DMS53 (cell line): ENCODE data around the gene ART5.
"Not testable (repeated sequence)": the region's sequence is repeated elsewhere in the genome, so short reads cannot be mapped to it uniquely, and the experiment has no call there.

ENCODE experiments used
- DNase-seq: peaks from one replicate; lab custom pipeline; 2025; lab: John Stamatoyannopoulos, UW

Gene ART5

DNA sequence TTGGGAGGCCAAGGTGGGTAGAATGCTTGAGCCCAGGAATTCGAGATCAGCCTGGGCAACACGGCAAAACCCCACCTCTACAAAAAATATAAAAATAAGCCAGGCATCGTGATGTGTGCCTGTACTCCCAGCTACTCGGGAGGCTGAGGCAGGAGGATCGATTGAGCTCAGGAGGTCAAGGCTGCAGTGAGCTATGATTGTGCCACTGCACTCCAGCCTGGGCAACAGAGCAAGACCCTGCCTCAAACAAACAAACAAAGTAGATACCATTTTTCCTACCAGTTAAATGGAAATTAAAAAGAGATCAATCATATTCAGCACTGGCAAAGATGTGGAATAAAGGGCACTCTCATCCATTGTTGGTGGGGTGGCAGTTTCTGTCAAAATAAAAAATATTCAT, 15.5 kb upstream of the ART5 start:
- DNase-seq = not testable (repeated sequence)

DNA sequence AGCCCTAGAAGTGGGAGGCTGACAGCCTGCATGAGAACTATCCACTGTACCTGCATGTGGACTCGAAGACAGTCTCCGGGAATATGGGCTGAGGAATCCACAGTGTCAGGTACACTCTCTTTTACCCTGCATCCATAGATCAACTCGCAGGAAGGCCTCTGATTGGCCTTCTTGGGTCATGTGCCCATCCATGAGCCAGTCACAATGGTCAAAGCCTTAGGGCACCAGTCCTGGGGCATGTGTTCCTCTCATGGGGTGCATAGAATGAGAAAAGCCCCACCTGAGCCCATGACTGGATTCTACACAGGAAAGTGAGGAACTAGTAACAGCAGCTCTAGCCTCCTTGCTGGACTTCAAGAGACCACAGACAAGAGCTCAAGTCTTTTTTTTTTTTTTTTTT, 13.8 kb upstream of the ART5 start:
- no peak for DNase-seq

DNA sequence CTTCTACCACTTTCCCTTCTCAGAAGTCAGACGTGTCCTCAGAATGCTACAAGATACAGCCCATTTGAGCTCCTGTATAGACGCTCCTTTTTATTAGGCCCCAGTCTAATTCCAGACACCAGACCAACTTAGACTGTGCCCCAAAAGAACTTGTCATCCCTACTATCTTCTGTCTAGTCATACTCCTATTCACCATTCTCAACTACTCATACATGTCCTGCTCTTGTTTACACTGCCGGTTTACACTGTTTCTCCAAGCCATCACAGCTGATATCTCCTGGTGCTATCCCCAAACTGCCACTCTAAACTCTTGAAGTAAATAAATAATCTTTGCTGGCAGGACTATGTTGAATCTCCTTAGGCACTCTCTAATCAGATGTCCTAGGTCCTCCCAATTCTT, 10.7 kb upstream of the ART5 start:
- not testable (repeated sequence) for DNase-seq

DNA sequence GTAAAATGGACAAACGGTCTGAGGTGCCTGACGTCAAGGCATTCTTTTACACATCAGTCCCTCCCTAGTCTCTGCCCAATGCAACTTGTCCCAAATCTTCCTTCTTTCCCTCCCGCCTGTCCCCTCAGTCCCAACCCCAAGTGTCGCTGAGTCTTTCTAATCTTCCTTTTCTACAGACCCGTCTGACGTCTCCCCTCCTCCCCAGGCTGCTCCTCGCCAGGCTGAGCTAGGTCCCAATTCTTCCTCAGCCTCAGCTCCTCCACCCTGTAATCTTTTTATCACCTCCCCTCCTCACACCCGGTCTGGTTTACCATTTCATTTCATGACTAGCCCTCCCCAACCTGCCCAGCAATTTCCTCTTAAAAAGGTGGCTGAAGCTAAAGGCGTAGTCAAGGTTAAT, 7.6 kb upstream of the ART5 start:
- DNase-seq = not testable (repeated sequence)

DNA sequence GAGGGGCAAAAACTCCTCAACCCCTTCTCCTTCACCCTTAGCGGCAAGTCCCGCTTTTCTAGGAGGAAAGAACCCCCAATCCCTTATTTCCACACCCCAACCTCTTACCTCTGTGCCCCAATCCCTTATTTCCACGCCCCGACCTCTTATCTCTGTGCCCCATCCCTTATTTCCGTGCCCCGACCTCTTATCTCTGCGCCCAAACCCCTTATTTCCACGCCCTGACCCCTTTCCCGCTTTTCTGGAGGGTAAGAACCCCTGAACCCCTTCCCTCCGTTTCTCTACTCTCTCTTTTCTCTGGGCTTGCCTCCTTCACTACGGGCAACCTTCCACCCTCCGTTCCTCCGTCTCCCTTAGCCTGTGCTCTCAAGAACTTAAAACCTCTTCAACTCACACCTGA, 7.1 kb upstream of the ART5 start:
- not testable (repeated sequence) for DNase-seq

DNA sequence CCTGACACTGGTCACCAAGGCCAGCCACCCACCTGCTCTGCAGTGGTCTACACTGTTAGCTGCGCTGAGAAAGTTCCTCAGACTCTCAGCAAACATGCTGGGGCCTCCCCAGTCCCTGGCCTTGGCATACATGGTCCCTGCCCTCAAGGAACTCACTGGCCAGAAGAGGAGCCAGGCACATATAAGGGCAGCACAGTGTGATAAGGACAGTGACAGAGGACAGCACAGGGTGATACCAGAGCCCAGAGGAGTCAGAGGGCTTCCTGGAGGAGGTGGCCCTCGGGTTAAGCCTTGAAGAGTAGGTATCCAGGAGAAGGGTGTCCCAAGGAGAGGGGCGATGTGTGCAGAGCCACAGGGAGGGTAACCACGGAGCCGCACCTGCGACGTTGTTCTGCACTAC, 3.8 kb upstream of the ART5 start:
- no peak for DNase-seq

DNA sequence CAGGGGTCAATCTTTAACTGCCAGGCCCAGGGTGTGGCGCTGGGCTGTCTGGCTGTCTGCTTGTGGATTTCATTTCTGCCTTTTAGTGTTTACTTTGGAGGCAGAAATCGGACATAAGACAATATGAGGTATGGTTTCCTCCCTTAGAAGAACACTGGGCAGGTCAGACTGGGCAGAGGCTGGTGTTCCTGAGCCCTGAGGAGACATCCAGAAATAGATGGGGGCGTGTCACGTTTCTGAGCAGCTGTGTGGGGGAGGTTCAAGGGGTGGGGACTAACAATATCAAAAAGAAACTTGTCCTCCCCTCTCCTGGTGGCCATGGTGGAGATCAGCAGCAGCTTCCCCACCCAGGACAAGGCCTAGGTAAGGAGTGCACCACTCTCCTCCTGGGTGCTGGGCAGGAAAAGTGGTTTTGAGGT, 3.0 kb upstream of the ART5 start, which contains the start of gene ART1:
TSS of gene ART1 (plus strand) at position 312 of the 419 bp plus-strand sequence. CDS start 14,086 bp downstream, outside the sequence.
- DNase-seq = peak; percentile 19

DNA sequence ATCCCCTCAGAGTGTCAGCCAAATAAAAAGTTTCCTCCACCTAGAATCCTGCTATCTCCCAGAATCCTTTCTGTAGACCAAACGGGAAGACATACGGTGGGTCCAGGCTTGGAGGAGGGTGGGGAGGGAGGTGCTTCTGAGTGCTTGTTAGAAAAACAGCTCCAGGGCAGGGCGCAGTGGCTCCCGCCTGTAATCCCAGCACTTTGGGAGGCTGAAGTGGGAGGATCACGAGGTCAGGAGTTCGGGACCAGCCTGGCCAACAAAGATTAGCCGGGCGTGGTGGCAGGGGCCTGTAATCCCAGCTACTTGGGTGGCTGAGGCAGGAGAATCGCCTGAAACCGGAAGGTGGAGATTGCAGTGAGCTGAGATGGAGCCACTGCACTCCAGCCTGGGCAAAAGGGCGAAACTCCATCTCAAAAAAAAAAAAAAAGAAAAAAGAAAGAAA, 1.3 kb upstream of the ART5 start:
- DNase-seq = not testable (repeated sequence)

DNA sequence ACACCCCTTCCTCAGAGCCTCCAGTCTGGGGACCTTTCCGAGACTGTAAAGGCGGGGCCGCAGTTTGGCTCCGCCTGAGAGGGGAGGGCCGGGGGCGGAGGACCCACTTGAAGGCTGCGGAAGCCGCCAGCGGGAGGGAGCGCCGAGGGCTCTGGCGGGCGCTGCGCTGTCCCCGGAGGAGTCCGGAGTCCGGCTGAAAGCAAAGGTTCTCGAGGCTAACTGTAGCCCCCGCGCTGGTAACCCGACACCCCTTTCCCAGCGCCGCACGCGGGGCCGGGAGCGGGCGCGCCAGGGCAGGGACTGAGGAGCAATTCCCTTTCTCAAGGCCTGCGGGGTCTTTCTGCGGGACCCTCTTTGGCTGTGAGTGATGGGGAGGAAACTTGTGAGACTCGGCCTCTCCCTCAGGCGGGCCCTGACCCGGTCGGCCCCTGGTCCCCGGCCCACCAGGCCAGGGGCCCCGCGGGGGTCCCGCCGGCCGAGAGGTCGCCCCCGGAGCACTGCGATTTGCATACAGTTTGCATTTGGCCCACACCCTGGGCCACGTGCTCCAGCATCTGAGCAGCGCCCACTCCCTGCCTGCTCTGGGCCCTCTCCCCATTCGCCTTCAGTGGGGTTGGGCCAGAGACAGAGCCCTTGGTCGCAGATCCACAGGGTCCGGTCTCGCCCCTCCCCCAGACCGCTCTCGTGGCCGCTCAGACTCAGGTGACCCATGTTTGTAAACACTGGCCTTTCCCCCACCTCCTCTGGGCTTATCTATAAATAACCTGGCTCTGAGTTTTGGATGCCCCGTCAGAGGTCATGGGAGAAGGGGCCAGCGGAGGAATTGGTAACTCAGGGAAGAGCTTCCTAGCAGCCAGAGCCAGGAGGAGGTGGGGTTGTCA, 519 bp upstream of the ART5 start:
- DNase-seq = peak; percentile 92

DNA sequence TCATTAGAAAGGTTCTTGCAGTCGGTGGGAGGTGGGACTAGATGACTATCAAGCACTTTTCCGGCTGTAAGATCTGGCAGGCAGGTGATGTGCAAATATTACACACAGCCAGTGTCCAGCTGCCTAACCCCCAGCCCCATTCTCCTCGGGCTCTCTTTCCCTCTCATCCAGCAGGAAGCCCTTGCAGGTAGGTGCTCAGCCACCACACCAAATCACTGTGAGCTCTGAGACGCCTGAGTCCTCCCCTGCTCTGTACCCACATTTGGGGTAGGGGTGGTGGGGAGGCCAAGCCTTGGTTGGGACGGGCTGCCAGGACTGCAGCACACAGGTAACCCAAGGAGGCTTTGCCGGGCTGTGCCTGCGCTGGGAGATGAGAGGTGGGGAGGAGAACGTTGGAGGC, 601 bp downstream of the ART5 start:
- no peak for DNase-seq

DNA sequence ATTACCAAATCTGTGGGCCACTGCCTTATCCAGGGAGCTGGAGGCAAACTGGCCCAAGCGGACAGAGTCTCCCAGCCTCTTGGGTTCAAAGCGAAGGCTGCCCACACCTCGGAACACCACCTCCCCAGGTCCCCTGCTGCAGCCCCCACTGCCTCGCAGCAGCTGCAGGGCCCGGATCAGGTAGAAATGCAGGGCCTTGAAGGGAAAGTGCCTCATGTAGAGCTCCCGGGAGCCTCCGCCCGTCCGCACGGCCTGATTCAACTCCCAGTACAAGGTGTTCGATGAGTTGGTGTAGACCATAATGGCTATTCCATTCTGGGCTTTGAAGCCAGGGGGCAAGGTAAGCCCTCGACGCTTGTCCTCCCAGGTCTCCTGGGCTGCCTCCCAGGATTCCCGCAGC, 2.0 kb downstream of the ART5 start:
- no peak for DNase-seq

DNA sequence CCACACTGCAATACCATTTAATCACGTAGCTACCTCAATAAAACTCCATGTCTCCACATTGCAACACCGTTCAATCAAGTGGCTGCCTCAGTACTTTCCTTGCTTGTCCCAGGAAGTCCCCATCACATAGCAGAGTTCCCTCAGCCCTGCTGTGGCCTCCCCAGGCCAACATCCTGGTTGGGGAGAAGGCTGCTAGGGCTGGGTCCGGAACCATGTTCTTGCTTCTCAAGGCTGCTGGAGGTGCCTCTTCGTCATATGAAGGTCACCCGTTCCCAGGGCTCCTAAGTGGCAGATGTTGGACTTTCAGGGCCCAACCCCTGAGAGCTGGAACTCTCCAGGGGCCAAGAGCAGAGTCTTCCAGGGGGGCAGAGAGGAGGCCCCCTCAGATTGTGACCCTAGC, 3.3 kb downstream of the ART5 start:
- DNase-seq = no peak

DNA sequence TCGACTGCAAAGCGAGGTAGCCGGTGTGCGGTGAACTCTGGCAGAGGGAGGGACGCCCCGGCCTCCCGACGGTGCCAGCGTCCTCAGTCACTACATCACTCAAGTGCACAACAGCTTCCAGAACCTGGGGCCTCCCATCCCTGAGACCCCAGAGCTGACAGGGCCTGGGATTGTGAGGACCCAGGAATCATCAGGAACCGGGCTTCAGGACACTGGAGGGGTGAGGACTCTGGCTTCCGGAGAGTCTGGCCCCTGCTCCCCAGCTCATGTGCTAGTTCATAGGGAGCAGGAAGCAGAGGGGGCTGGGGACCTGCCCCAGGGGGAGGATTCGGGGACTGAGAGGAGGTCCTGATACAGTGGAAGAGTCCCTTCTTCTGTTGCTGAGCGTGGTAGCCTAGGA, 4.6 kb downstream of the ART5 start:
- DNase-seq = no peak

DNA sequence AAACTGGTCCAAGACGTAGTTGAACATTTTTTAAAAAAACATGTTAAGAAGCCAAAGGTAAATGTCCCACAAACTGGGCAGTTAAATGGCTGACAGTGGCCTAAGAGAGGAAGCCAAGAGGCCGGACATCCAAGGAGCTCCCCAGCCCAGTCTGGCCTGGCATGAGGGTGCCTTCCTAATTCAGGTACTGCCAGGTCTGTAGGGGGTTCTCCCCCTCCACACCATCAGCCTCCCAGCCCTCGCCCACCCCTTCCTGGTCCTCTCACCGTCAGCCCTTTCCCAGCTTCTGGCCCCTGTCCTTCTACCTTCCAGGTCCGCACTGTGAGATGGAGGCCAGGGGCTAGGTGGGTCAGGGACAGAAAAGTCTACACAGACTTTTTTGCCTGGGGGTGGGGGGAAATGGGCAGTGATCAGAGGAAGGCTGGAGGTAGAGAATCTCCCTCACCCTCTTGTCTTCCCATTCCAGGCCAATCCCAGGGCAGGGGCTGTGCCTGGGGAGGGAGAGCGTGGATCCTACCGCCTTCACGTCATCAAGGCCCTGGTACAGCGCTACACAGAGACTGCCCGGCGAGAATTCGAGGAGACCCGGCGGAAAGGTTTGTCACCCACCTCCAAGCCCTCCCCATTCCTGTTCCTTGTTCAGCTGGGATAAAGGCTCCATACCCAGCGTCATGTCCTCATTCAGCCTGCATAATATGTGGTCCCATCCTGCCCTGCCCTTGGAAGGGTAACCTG, 6.0 kb downstream of the ART5 start:
- DNase-seq = no peak

DNA sequence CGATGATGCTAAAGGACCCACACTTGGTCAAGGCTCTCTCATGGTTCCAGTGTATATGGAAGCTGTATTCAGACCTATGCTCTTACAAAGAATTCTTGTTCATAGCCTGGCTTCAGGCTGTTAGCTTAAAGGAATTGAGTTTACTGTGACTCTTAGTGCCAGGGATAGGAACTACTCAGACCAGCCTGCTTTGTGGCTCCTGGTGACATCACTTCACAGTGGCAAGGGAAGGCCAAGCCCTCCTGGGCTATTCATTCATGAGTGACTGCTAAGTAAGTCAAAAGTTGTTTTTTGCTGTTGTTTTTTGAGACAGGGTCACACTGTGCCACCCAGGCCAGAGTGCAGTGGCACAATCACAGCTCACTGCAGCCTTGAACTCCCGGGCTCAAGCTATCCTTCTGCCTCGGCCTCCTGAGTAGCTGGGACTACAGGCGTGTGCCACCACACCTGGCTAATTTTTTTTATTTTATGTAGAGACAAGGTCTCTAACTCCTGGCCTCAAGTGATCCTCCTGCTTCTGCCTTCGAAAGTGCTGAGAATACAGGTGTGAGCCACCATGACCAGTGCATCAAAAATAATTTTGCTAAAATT, 9.6 kb downstream of the ART5 start:
- DNase-seq = no peak

DNA sequence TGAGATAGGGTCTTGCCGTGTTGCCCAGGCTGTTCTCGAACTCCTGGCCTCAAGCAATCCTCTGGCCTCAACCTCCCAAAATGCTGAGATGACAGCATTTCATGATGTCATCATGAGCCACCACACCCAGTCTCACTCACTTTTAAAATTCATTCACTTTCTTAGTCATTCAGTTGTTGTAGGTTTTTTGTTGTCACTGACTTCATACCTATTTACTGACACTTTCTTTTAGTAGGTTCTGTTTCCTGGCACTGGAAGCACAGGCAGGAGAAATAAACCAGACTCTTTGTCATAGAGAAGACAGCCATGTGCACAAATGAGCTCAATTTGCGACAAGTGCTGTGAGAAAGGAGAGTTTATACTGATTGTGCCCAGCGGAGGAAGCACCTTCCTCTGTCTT, 10.5 kb downstream of the ART5 start:
- DNase-seq = no peak

DNA sequence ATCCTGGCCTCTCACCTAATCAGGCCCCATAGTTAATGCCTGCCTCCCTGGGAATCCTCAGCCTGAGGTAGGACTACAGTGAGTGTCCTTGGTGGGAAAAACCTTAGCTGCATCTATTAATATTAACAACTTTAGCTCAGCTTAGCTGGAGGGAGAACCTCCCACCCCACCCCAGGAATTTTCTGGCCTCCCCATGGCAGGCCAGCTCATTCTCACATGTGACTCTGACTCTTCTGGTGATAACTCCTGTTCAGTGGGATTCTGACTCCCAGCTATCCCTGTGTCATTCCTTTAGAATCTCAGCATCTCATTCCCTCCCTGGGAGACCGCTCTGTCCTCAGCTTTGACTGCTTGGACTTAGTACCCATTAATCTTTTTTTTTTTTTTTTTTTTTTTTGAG, 14.5 kb downstream of the ART5 start:
- DNase-seq = no peak

DNA sequence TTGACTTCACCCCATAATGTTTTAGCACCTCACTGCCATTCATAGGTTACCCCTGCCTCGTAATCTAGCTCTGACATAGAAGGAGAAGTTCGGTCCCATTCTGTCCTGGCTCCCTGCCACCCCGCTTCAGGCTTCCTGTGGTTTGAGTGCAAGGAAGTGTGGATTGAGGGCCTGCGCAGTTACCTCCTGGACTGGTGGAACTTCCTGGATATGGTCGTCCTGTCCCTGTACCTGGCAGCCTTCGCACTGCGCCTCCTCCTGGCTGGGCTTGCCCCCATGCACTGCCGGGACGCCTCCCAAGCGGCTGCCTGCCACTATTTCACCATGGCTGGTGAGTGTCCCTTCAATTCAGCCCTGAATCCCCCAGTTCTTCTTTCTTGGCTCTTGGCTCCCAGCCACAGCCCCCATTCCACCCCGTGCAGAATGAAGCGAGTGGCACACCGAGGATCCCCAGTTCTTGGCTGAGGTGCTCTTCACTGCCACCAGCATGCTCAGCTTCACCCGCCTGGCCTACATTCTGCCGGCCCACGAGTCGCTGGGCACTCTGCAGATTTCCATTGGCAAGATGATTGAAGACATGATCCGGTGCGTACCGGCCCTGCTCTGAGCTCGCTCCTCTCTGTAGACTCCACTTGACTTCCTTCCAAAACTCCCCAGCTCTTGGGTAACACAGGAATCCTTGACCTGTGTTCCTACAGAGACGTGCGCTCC, 15.4 kb downstream of the ART5 start:
- DNase-seq = no peak

DNA sequence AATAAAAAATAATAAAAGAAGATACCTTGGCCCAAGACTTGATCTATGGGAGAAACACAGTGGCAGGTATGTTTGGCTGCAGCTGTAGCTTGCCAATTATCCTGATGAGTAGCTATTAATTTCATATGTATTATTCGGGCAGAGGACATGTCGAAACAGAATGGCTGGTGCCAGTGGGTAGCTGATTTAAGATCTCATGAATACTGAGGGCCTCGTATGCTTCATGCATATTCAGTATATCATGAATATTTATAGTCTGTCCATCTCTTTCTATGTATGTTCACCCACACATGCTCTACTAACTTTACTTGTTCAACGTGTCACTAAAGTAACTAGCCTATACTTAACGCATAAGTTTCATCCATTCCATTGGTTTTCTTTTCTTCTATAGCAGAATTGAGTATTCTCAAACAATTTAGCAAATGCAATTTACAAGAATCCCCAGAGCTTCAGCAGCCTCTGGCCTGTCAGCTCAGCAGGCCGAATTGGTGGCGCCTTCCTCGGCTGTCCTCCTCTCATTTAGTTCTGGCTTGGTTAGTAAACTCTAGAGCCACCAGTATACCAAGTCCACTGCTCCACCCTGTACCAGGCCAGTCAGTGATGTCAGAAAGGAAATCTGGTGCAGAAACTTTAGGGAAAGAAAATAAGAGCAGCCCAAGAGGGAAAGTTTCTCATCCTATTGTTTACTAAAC, 17.9 kb downstream of the ART5 start:
- no peak for DNase-seq

DNA sequence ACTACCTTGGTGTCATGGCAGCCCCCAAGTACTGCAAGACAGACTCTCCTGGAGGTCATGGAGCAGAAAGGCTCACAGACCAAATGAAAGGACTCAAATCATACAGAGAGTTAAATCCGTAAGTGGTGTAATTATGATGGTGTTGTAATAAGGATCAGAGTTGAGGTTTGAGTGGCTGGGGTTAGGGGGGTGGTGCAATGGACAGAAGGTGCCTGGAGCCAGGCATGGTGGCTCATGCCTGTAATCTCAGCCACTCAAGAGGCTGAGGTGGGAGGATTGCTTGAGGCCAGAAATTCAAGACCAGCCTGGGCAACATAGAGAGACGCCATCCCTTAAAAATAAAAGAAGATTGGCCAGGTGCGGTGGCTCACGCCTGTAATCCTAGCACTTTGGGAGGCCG, 18.7 kb downstream of the ART5 start:
- DNase-seq = no peak

DNA sequence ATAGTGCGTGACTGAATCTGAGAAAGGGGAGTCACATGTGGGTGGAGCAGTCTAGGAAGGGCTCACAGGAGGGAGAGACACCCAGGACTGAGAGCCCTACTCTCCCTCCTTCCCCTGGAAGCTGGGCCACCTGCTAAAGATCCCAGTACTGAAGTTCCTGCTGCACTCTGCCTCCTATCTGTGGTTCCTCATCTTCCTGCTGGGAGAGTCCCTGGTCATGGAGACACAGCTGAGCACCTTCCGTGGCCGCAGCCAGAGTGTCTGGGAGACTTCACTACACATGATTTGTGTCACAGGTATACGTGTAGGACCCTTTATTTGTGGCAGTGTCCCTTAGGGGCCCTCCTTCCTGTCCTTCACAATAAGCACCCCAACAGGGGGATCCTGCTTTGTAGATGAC, 19.3 kb downstream of the ART5 start:
- no peak for DNase-seq

DNA sequence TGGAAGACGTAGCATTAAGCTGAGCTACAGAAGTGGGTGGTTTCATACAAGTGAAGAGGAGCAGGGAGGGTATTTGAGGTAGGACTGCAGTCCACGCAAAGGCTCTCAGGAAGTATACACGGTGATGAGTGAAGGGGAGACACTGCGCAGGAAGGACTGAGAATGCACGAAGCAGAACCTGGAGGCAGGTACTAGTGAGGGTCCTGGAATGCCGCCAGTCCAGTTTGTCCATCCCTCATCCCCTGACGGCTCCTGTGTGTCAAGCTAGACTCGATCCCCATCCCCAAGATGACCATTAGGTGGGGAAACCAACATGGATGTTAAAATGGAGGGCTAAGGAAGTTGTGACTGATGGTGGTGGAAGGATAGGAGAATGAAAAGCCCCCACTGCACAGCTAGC, 23.8 kb downstream of the ART5 start:
- DNase-seq = no peak
